GM12872 (cell line): ENCODE measurements around the gene KSR2.

ENCODE experiments used
- TF ChIP-seq, protein P1 (sequence below): IDR thresholded peaks from 3 replicates; pipeline ENCODE4 v1.5.1; 2011; ENCODE audit warnings: low read depth, mild to moderate bottlenecking, low read length, moderate library complexity; ENCODE audit not compliant: insufficient read depth

Gene KSR2

DNA sequence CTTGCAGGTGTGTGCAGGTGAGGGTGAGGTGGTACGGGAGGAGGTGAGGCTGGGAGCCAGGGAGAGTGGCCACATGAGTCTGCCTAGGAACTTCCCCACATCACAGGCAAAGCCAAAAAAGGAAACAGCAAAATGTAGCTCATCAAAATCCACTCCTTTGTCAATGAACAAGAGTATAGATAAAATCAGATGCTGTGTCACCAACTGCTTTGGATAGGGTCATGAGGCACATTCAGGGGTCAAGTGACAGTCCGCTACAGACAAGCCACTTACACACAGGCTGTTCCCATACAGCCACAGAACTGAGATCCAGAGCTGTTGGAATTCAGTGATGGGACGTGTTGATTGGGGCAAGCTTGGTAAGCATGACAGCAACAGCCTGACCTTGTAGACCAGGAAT is 507.1 kb downstream of the KSR2 start:
- TF ChIP-seq, protein P1, sequence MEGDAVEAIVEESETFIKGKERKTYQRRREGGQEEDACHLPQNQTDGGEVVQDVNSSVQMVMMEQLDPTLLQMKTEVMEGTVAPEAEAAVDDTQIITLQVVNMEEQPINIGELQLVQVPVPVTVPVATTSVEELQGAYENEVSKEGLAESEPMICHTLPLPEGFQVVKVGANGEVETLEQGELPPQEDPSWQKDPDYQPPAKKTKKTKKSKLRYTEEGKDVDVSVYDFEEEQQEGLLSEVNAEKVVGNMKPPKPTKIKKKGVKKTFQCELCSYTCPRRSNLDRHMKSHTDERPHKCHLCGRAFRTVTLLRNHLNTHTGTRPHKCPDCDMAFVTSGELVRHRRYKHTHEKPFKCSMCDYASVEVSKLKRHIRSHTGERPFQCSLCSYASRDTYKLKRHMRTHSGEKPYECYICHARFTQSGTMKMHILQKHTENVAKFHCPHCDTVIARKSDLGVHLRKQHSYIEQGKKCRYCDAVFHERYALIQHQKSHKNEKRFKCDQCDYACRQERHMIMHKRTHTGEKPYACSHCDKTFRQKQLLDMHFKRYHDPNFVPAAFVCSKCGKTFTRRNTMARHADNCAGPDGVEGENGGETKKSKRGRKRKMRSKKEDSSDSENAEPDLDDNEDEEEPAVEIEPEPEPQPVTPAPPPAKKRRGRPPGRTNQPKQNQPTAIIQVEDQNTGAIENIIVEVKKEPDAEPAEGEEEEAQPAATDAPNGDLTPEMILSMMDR: no peak

DNA sequence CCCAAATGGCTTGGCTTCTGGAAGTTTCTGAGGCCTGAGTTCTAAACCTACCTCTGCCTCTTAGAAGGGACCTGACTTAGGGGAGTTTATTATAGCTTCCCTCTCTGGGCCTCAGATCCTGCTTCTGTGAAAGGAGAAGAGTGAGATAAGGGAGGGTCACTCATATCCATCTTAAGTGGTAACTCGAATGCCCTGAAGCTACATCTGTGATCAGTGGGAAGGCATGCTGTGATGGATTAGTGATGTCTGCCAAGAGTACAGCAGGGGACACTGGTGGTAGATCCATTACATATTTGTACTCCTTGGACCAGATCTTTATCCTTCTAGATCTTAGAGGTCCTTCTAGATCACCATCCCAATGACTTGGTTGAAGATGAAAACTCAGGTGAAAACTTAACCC is 509.6 kb downstream of the KSR2 start:
- TF ChIP-seq, protein P1: no peak

DNA sequence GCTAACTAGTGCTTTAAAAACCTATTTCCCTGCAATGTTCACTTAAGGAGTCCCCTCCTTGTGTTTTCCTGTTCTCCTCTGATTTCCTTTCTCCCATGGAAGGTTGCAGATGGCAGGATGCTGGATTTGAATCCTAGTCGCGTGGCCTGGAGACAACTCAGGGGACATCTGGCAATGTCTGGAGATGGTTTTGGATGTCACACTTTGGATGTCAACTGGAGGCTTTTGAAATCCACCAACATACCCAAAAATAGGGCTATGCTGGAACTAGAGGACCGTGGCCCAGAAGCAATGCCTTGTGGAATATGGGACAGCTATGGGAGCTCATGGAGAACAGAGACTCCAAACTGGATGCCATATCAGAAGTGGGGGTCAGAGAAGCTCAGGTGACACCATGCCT is 511.6 kb downstream of the KSR2 start:
- TF ChIP-seq, protein P1: no peak

DNA sequence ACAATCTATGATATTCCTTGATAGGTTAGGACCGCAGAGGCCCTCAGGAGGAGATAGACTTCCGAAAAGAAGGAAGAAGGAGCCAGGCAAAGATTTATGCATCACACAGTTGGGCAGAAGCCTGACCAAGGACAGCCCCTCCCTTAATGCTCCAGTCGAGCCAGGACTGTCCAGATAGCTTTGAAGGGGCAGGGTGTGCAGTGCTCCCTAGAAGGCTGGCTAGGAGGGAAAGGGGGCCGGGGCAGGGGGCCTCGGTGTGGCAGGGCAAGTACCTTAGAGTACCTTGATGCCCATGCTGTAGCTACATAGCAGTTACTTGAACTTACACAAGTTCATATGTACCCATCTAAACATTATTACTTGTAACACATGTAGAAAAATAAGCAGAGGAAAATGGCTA is 512.7 kb downstream of the KSR2 start:
- TF ChIP-seq, protein P1: no peak

DNA sequence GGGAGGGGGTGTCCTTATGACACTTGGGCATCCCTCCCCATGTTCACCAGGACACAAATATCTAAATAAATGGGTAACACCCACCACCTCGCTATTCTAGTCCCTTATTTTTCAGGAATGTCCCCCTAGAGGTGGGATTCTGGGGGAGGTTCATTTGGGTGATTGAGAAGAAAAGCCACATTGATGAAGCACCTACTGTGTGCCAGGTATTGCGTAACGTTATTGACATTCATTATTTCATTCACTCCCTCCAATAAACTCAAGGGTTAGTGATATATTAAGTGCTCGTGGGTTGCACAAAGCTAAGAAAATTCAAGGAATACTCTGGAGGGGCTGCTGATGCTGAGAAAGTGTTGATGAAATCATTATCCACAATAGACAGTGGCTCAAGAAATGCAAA is 514.8 kb downstream of the KSR2 start:
- TF ChIP-seq, protein P1: no peak

DNA sequence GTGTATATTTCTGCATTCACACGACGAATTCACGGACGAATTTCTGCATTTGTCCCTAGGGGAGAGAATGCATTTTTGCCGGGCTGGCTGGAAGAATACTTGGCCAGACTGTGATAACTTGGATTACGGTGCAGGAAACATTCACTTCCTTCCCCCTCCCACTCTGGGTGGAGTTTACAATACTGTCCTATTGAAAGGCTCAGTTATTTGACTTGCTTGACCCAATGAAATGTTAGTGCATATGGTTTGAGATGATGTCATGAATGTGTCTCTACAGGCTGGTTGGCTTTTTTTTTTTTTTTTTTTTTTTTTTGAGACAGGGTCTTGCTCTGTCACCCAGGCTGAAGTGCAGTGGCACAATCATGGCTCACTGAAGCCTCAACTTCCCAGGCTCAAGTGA is 516.7 kb downstream of the KSR2 start:
- TF ChIP-seq, protein P1: no peak

DNA sequence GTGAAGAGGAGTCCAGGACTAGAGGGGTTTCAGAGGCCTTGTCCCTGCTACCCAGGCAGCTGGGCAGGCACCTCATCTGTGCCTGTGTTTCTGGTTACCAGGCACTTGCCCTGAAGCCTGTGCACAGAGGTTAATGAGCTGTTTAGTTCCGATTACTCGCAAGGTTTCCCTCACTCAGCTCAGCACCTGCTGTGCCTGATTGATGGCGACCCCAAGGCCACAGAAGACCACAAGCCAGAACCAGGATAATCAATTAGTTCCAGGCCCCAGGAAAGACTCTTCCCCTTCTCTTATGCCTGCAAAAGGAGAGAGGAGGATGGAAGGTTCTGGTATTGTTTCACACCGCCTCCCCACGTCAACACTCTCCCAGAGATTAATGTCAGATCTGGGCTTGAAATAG is 518.6 kb downstream of the KSR2 start:
- TF ChIP-seq, protein P1: no peak

DNA sequence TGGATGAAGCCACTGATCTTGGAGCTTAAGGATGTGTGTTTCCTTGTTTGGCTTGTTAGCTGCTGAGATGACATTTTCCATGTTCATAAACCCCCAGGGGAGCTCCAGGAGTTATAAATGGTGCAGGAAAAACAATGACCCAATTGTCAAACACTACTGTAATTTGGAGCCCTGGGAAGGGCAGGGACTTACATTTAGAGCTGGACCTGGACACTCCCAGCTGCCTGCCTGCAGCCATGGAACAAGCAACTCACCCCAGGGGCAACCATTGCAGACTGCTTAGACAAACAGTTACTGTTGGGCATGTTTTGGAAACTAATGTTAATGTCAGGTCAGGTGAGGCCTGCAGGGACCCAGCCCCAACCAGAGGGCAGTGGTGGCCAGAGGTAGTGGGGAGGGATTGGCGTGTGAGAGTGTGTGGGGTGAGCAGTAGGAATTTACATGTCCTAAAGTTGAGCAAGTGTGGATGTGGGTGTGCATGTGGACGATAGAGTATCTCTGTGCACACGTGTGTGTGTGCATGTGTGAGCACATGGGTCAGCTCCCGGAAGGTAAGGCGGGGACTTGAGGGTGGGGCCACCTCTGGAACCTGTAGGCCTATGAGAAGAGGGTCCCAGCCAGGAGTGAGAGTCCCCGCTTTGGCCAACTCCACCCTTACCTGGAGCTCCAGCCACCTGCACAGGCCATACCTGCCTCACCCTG is 521.0 kb downstream of the KSR2 start:
- TF ChIP-seq, protein P1: no peak
